Gastrocnemius medialis (tissue), 4 donors: ENCODE data around the gene B3GNT2.

Experiments used
- CTCF ChIP-seq, 5 experiments: fragments of 450-650 bp in 3 of 5; fragments of 200-600 bp in 2 of 5; sonication (generic) in 2 of 5; IDR thresholded peaks in 4 of 5; conservative IDR thresholded peaks in 1 of 5; 1 replicate in 4 of 5; 2 replicates in 1 of 5; pipeline ENCODE4 v1.5.1; 2016 to 2019; ENCODE audit warnings: antibody characterized with exemption in 5 of 5, mild to moderate bottlenecking in 3 of 5, moderate library complexity in 3 of 5
- POLR2A ChIP-seq, 2 donors: fragments of 450-650 bp; IDR thresholded peaks; one replicate each; pipeline ENCODE4 v1.6.1; 2017; ENCODE audit warnings: antibody characterized with exemption in 2 of 2, mild to moderate bottlenecking in 2 of 2, moderate library complexity in 2 of 2

GRCh38 chr2:62163106-62163831, 32.6 kb upstream of the B3GNT2 start:
- TF ChIP-seq POLR2A (IDR thresholded peaks at IDR 0.05) (no peak), CTCF (IDR thresholded peaks at IDR 0.05 in 4 of 5, conservative IDR thresholded peaks at IDR 0.05 in 1 of 5) (no peak)
